CD4-positive, alpha-beta T cell treated with Interleukin-4 for 1 hour (primary cell): ENCODE data around the gene GTF2IRD1.
"Not testable (repeated sequence)": the region's sequence is repeated elsewhere in the genome, so short reads cannot be mapped to it uniquely, and the experiment has no call there.

ENCODE experiments used
- DNase-seq, 2 donors: peaks; one replicate each; pipeline ENCODE4 v3.0.0-alpha.2; 2020 to 2022

The GTF2IRD1 gene

GRCh38 chr7:74494076-74494548 is 40.4 kb downstream of the GTF2IRD1 start:
- DNase-seq, result no peak

- no peak for DNase-seq
Observed at GRCh38 chr7:74495112-74496086, 41.7 kb downstream of the GTF2IRD1 start.

GRCh38 chr7:74496272-74496671 is 42.6 kb downstream of the GTF2IRD1 start:
- no peak for DNase-seq

- not testable (repeated sequence) for DNase-seq
Observed at GRCh38 chr7:74496773-74497172, 43.1 kb downstream of the GTF2IRD1 start.

GRCh38 chr7:74498354-74498753 is 44.6 kb downstream of the GTF2IRD1 start:
- no peak for DNase-seq

- DNase-seq, result no peak
Observed at GRCh38 chr7:74498996-74499834, 45.5 kb downstream of the GTF2IRD1 start.

- no peak for DNase-seq
Observed at GRCh38 chr7:74499835-74500388, 46.2 kb downstream of the GTF2IRD1 start.

- no peak for DNase-seq
Observed at GRCh38 chr7:74501298-74501697, 47.6 kb downstream of the GTF2IRD1 start.

- DNase-seq, result no peak
Observed at GRCh38 chr7:74502216-74502891, 48.6 kb downstream of the GTF2IRD1 start.

- DNase-seq, result no peak
Observed at GRCh38 chr7:74503061-74503460, 49.4 kb downstream of the GTF2IRD1 start.

- no peak for DNase-seq
Observed at GRCh38 chr7:74503943-74504342, 50.2 kb downstream of the GTF2IRD1 start.

GRCh38 chr7:74505471-74506324 is 52.0 kb downstream of the GTF2IRD1 start:
- no peak for DNase-seq

- DNase-seq, result no peak
Observed at GRCh38 chr7:74506325-74506724, 52.6 kb downstream of the GTF2IRD1 start.

- DNase-seq, result no peak
Observed at GRCh38 chr7:74507538-74508319, 54.0 kb downstream of the GTF2IRD1 start.

GRCh38 chr7:74509453-74509852 is 55.7 kb downstream of the GTF2IRD1 start:
- not testable (repeated sequence) for DNase-seq

- DNase-seq, result no peak
Observed at GRCh38 chr7:74511345-74511744, 57.6 kb downstream of the GTF2IRD1 start.

- DNase-seq, result no peak
Observed at GRCh38 chr7:74512762-74513161, 59.1 kb downstream of the GTF2IRD1 start.

GRCh38 chr7:74514131-74514591 is 60.5 kb downstream of the GTF2IRD1 start:
- no peak for DNase-seq

- no peak for DNase-seq
Observed at GRCh38 chr7:74515276-74515675, 61.6 kb downstream of the GTF2IRD1 start.

GRCh38 chr7:74516214-74516613 is 62.5 kb downstream of the GTF2IRD1 start:
- no peak for DNase-seq

- no peak for DNase-seq
Observed at GRCh38 chr7:74518041-74518440, 64.3 kb downstream of the GTF2IRD1 start.
